ENCODE results near the gene PEBP1. TPM values are rescaled to one million over a fixed set of nuclear protein-coding genes. Genes with fewer than 3 reads are reported as not detected.

The PEBP1 gene
- total and polyA plus RNA-seq, 2 of the 8 experiments (the other 6 are each of a cell fraction or from before 2014, with no cell fraction given), result 444 to 622 TPM

- H3K23me2 ChIP-seq (ENCODE audit: low read depth, low read length), result peaks cover 2% of the 10 kb centered on the region; the same call in 1 of the 2 replicates
- H3K79me1 ChIP-seq (ENCODE audit: low read depth, low read length), result peaks cover 11% of the 10 kb centered on the region
- no peak overlapping the region for H4K91ac ChIP-seq (replicated peaks; ENCODE audit: insufficient read length, low read length)
- H3K27ac ChIP-seq (ENCODE audit: low read depth, low read length), result no peak overlapping the region
- WGBS, 2 experiments (ENCODE audit: extremely low coverage in 1 of 2, insufficient coverage in 1 of 2, insufficient read length in 1 of 2, insufficient replicate concordance in 2 of 2, low coverage in 1 of 2, low lambda C conversion rate in 2 of 2, missing lambda C conversion rate in 1 of 2), result 97% methylated on average over 3 of the region's 3 CpGs; no CpG with 5 or more reads in 1 of the 2 experiments
- no peak overlapping the region for H2BK5ac ChIP-seq (ENCODE audit: low read depth, low read length)
- no peak overlapping the region for H3K14ac ChIP-seq (ENCODE audit: insufficient read length)
- no peaks in the 10 kb centered on the region for H3K27me3 ChIP-seq (replicated peaks in 1 of 4; ENCODE audit: control insufficient read depth in 3 of 4, extremely low read depth in 1 of 4, insufficient read depth in 3 of 4, low read length in 3 of 4)
- H3K4ac ChIP-seq (replicated peaks; ENCODE audit: insufficient read length, low read depth, low read length), result no peak overlapping the region
- no peak overlapping the region for H2AK5ac ChIP-seq (ENCODE audit: low read depth, low read length)
- CTCF ChIA-PET (ENCODE audit: partially characterized antibody), result no interaction called here
- no peak overlapping the region for H2BK20ac ChIP-seq (ENCODE audit: low read length)
- no peak overlapping the region for H2BK12ac ChIP-seq (ENCODE audit: low read depth, low read length)
- H3K18ac ChIP-seq (ENCODE audit: extremely low read depth, low read length), result no peak overlapping the region
- H2AFZ ChIP-seq (ENCODE audit: low read length), result no peak overlapping the region
- DNase-seq (ENCODE audit: low read depth in 1 of 2, low spot score in 2 of 2) (no peak), FAIRE-seq (no peak)
- H2BK120ac ChIP-seq (replicated peaks; ENCODE audit: low read depth, low read length), result no peak overlapping the region
- H3K4me3 ChIP-seq (ENCODE audit: extremely low read depth in 1 of 4, insufficient read depth in 2 of 4, low read depth in 3 of 4, low read length in 4 of 4), result no peak overlapping the region
- peak overlapping the region; percentile 1 to 44; a peak in 2 of 4 replicates for H3K4me2 ChIP-seq (ENCODE audit: insufficient read depth in 1 of 2, low read depth in 2 of 2, low read length in 2 of 2)
- no peaks in the 10 kb centered on the region for H4K20me1 ChIP-seq (replicated peaks in 1 of 2; ENCODE audit: control insufficient read depth in 1 of 2, insufficient read depth in 2 of 2, low read length in 2 of 2)
- no peak overlapping the region for H4K8ac ChIP-seq (ENCODE audit: extremely low read depth, insufficient read depth, low read length)
- H2BK15ac ChIP-seq (ENCODE audit: low read length), result no peak overlapping the region
- H3K23ac ChIP-seq (ENCODE audit: insufficient read length), result no peak overlapping the region
- peaks cover 8 to 52% of the 10 kb centered on the region in 2 experiments for H3K79me2 ChIP-seq (ENCODE audit: control insufficient read depth in 1 of 2, insufficient read depth in 2 of 2, low read length in 2 of 2)
- no peak overlapping the region for H4K5ac ChIP-seq (ENCODE audit: insufficient read length, low read depth, low read length)
- POLR2A ChIA-PET (ENCODE audit: partially characterized antibody), result interaction anchor here (0.6 to 1.8 kb wide), 5 partner anchors 13 to 45 kb away, joined by 3 to 6 read pairs (median 3); partner anchors contain the start of gene WSB2
- H3K4me1 ChIP-seq (replicated peaks in 1 of 4; ENCODE audit: control insufficient read depth in 3 of 4, insufficient read depth in 4 of 4, low read length in 3 of 4), result peaks cover 0 to 9% (median 5%) of the 10 kb centered on the region in 4 experiments; a peak in 4 of 7 replicates
- no peak overlapping the region; a peak in 1 of 7 replicates for H3K9ac ChIP-seq (replicated peaks in 1 of 4; ENCODE audit: extremely low read depth in 1 of 4, low read depth in 3 of 4, low read length in 3 of 4)
- no peaks in the 10 kb centered on the region for H3K9me3 ChIP-seq (ENCODE audit: insufficient read depth in 2 of 2, low read depth in 1 of 2, low read length in 1 of 2)
- no peak overlapping the region for H3K56ac ChIP-seq (replicated peaks; ENCODE audit: insufficient read length, low read depth, low read length)
- peaks cover 3 to 26% (median 11%) of the 10 kb centered on the region in 4 experiments; a peak in 5 of 8 replicates for H3K36me3 ChIP-seq (ENCODE audit: control insufficient read depth in 2 of 4, insufficient read depth in 4 of 4, low read length in 3 of 4)
- no peak for TF ChIP-seq CTBP2 (IDR thresholded peaks at IDR 0.05; ENCODE audit: borderline replicate concordance, insufficient read depth, insufficient read length, low read length)
Measured at GRCh38 chr12:118098401-118098800, 37.5 kb upstream of the PEBP1 start.
